K562 (cell line): ENCODE measurements around the gene SLC6A20. TPM values are rescaled to one million over a fixed set of nuclear protein-coding genes. Genes with fewer than 3 reads are reported as not detected.

Experiments
- ATAC-seq: fragments of 200-7000 bp; cut with Tn5 transposase; 3 replicates; pipeline ENCODE4 v1.9.1; 2020; ENCODE audit warnings: moderate library complexity
- BruUV-seq: library from RNA; stranded (reverse); fragments of 400-500 nt; replicated peaks from 2 replicates; lab custom pipeline; 2021; lab: Mats Ljungman, UMichigan
- CTCF ChIA-PET: fragments of 300-600 bp; formaldehyde crosslinking; extraction: SDS; loops from one replicate; lab custom pipeline; 2021; ENCODE audit warnings: low intra/inter-chr PET ratio; lab: Yijun Ruan, JAX
- POLR2A ChIA-PET: fragments of 300-600, 350-650 bp; sonication (Branson Sonifier 250); formaldehyde crosslinking; extraction: SDS; loops from one replicate; lab custom pipeline; 2021; ENCODE audit warnings: antibody characterized with exemption, inconsistent platforms; lab: Yijun Ruan, JAX
- DNase-seq, 4 experiments: peaks; one replicate each; pipeline versions ENCODE4 v3.0.0 to v3.0.0-alpha.2; 2011 to 2018; ENCODE audit warnings: low spot score in 3 of 4, mixed read lengths in 3 of 4; ENCODE audit errors: extremely low read depth in 1 of 4
- FAIRE-seq: peaks from 2 replicates; lab custom pipeline; 2011; peaks lifted over from hg19 to GRCh38; lab: Jason Lieb, UNC
- H2AFZ ChIP-seq: 2 replicates; pipeline ENCODE4 v1.6.0; 2011; ENCODE audit warnings: low read depth, low read length, control low read depth, inconsistent platforms
- H3K27ac ChIP-seq: fragments of 200-600 bp; 3 replicates; pipeline ENCODE4 v1.8.0; 2011; ENCODE audit warnings: low read depth, mild to moderate bottlenecking, control low read depth, inconsistent platforms, low read length, moderate library complexity, mixed read lengths; ENCODE audit errors: extremely low read depth
- H3K27me3 ChIP-seq, 2 experiments: fragments of 300-600 bp in 1 of 2; 2 replicates in 1 of 2; 3 replicates in 1 of 2; pipeline versions ENCODE4 v1.6.0 to v1.8.0; 2011; ENCODE audit warnings: inconsistent platforms in 2 of 2, low read length in 2 of 2, mild to moderate bottlenecking in 1 of 2, mixed read lengths in 1 of 2, moderate library complexity in 1 of 2; ENCODE audit not compliant: control insufficient read depth in 2 of 2, insufficient read depth in 2 of 2
- H3K36me3 ChIP-seq: fragments of 300-600 bp; 3 replicates; pipeline ENCODE4 v1.8.0; 2011; ENCODE audit warnings: mild to moderate bottlenecking, low read length, inconsistent platforms; ENCODE audit not compliant: control insufficient read depth, insufficient read depth
- H3K4me1 ChIP-seq, 2 experiments: fragments of 200-600 bp in 1 of 2; replicated peaks in 1 of 2; 2 replicates in 1 of 2; 3 replicates in 1 of 2; pipeline versions ENCODE4 v1.5.1 to v1.8.0; 2011; ENCODE audit warnings: inconsistent platforms in 2 of 2, low read length in 2 of 2, mild to moderate bottlenecking in 1 of 2, mixed read lengths in 1 of 2, moderate library complexity in 1 of 2; ENCODE audit not compliant: control insufficient read depth in 2 of 2, insufficient read depth in 2 of 2
- H3K4me2 ChIP-seq: 2 replicates; pipeline ENCODE4 v1.6.1; 2011; ENCODE audit warnings: low read length, control low read depth, inconsistent platforms, mixed read lengths; ENCODE audit not compliant: insufficient read depth
- H3K4me3 ChIP-seq: fragments of 200-600 bp; sonication (generic), shearing (Covaris generic); 2 replicates; pipeline ENCODE4 v1.5.1; 2016; ENCODE audit warnings: control low read depth, inconsistent platforms
- H3K79me2 ChIP-seq: fragments of 200-600 bp; 3 replicates; pipeline ENCODE4 v1.8.0; 2011; ENCODE audit warnings: low read length, inconsistent platforms; ENCODE audit not compliant: control insufficient read depth, insufficient read depth
- H3K9ac ChIP-seq, 2 experiments: 2 replicates each; pipeline versions ENCODE4 v1.6.0 to v1.6.1; 2011; ENCODE audit warnings: low read depth in 2 of 2, low read length in 2 of 2, control low read depth in 1 of 2, inconsistent platforms in 1 of 2, mild to moderate bottlenecking in 1 of 2, mixed read lengths in 1 of 2; ENCODE audit not compliant: insufficient read depth in 1 of 2
- H3K9me1 ChIP-seq: one replicate; pipeline ENCODE4 v1.6.0; 2011; ENCODE audit warnings: inconsistent platforms, mild to moderate bottlenecking, low read length, moderate library complexity; ENCODE audit not compliant: control insufficient read depth, insufficient read depth
- H3K9me3 ChIP-seq: replicated peaks from 2 replicates; pipeline ENCODE4 v1.5.1; 2011; ENCODE audit warnings: low read depth, low read length, inconsistent platforms; ENCODE audit not compliant: control insufficient read depth, insufficient read depth
- H4K20me1 ChIP-seq: replicated peaks from 2 replicates; pipeline ENCODE4 v1.6.1; 2011; ENCODE audit warnings: low read length, inconsistent platforms, mixed read lengths; ENCODE audit not compliant: control insufficient read depth, insufficient read depth
- DMBX1 ChIP-seq: fragments of 250-450 bp; sonication (Bioruptor Pico); IDR thresholded peaks from 2 replicates; pipeline ENCODE4 v1.8.0; 2022; ENCODE audit warnings: inconsistent platforms, mild to moderate bottlenecking, moderate library complexity, borderline replicate concordance
- ELF2 ChIP-seq: fragments of 250-450 bp; sonication (Bioruptor Pico); IDR thresholded peaks from 2 replicates; pipeline ENCODE4 v1.5.0; 2021; ENCODE audit warnings: mild to moderate bottlenecking
- FOXK2 ChIP-seq, 2 experiments: fragments of 450-650 bp; IDR thresholded peaks in 1 of 2; conservative IDR thresholded peaks in 1 of 2; 2 replicates each; pipeline ENCODE4 v1.6.1; 2016; ENCODE audit warnings: low read depth in 2 of 2, mild to moderate bottlenecking in 1 of 2
- HOXB6 ChIP-seq: fragments of 250-450 bp; sonication (Bioruptor Pico); IDR thresholded peaks from 2 replicates; pipeline ENCODE4 v1.5.1; 2022; ENCODE audit warnings: mild to moderate bottlenecking, borderline replicate concordance
- IRF2 ChIP-seq: sonication (generic); formaldehyde crosslinking; IDR thresholded peaks from 2 replicates; pipeline ENCODE4 v1.8.1; 2022; ENCODE audit warnings: mild to moderate bottlenecking, missing genetic modification reagents
- MED1 ChIP-seq: sonication (generic); formaldehyde crosslinking; IDR thresholded peaks from 2 replicates; pipeline ENCODE4 v1.8.1; 2023; ENCODE audit warnings: missing genetic modification reagents, borderline replicate concordance
- MTA3 ChIP-seq: fragments of 450-650 bp; formaldehyde crosslinking; IDR thresholded peaks from 2 replicates; pipeline ENCODE4 v1.6.1; 2017; ENCODE audit warnings: mild to moderate bottlenecking, borderline replicate concordance
- RBM34 ChIP-seq: fragments of 200-400 bp; formaldehyde crosslinking; IDR thresholded peaks from 2 replicates; pipeline ENCODE4 v1.6.1; 2018; ENCODE audit warnings: low read length, borderline replicate concordance; ENCODE audit not compliant: insufficient read depth
- RBM39 ChIP-seq: fragments of 200-400 bp; formaldehyde crosslinking; optimal IDR thresholded peaks from 2 replicates; pipeline ENCODE3; 2018; ENCODE audit warnings: low read depth, low read length
- SMARCE1 ChIP-seq: fragments of 450-650 bp; IDR thresholded peaks from 2 replicates; pipeline ENCODE4 v1.7.1; 2016; ENCODE audit warnings: mild to moderate bottlenecking
- TRIM28 ChIP-seq: fragments of 450-650 bp; IDR thresholded peaks from 2 replicates; pipeline ENCODE4 v1.6.1; 2017
- ZKSCAN8 ChIP-seq: fragments of 200-800 bp; sonication (Bioruptor generic); IDR thresholded peaks from 2 replicates; pipeline ENCODE4 v1.6.1; 2016; ENCODE audit warnings: missing genetic modification characterization, missing compliant biosample characterization
- ZMIZ1 ChIP-seq, 2 experiments: fragments of 150-350 bp in 1 of 2; IDR thresholded peaks; 2 replicates each; pipeline ENCODE4 v1.6.1; 2012 to 2016; ENCODE audit warnings: low read depth in 2 of 2, low read length in 2 of 2, mild to moderate bottlenecking in 1 of 2, moderate library complexity in 1 of 2
- WGBS: fragments of 100-300 bp; shearing (Covaris generic); methylation state at CpG from one replicate; pipeline ENCODE4 v1.1.6; 2016; ENCODE audit warnings: low coverage, mixed read lengths; ENCODE audit not compliant: insufficient coverage; ENCODE audit errors: missing lambda C conversion rate; 5-methylcytosine and 5-hydroxymethylcytosine counted together
- in situ Hi-C: fragments of 300-500 bp; cut with MboI; formaldehyde crosslinking; loops from 4 replicates; pipeline ENCODE4 v1.15.0; 2018; ENCODE audit warnings: inconsistent platforms, mixed read lengths
- intact Hi-C: fragments of 100-400 bp; cut with micrococcal nuclease; formaldehyde crosslinking; loops from 2 replicates; pipeline ENCODE4 v1.14.2; 2022
- polyA plus RNA-seq, 8 experiments: library from polyadenylated mRNA; depleted of rRNA in 4 of 8; stranded (reverse) in 5 of 8; unstranded in 3 of 8; fragments of >200 nt; fragmentation: Nextera tagmentation in 2 of 8; fragmentation: Illumina TruSeq in 1 of 8; extraction: Ambion mirVana in 2 of 8; extraction: Trizol in 1 of 8; gene quantifications; 2 replicates each; pipeline versions ENCODE4 v1.2.1 to v1.2.3, GENCODE V29; 2011 to 2014; ENCODE audit warnings: inconsistent platforms in 1 of 8, missing spikeins in 1 of 8
- total RNA-seq, 7 experiments: library from RNA; depleted of rRNA in 6 of 7; stranded (reverse); fragments of >200 nt in 6 of 7; fragmentation: Illumina TruSeq in 2 of 7; extraction: Trizol in 2 of 7; gene quantifications; 2 replicates each; pipeline versions ENCODE4 v1.2.1 to v1.2.3, GENCODE V29; 2011 to 2021; ENCODE audit warnings: low replicate concordance in 1 of 7
- TF ChIP-seq, protein P1 (sequence below): sonication (generic); formaldehyde crosslinking; IDR thresholded peaks from 2 replicates; pipeline ENCODE4 v1.8.1; 2023; ENCODE audit warnings: mild to moderate bottlenecking, missing genetic modification reagents
- TF ChIP-seq, protein P2 (sequence below), 2 experiments: fragments of 450-650 bp; IDR thresholded peaks; 2 replicates each; pipeline ENCODE4 v1.6.1; 2016

The SLC6A20 gene
- total and polyA plus RNA-seq, 9 of the 15 experiments (the other 6 are each of a cell fraction or from before 2014, with no cell fraction given) = not detected

DNA sequence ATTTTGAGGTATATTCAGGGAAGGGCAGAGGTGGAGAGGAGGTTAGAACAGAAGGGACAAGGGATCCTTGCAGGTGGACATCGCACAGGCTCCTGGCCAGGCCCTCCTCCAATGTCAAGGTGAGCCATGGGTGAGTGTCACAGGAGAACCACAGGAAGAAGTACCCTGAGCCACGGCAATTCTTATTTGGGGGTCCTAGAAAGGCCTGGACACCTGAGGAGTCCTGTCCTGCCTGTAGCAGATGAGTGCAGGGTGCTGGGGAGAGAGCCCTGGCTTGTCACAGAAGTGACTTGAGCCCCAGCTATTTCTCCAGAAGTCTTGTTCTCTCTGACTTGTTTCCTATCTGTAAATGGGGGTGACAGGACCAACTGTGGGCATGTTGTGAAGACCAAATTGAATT, 4.3 kb downstream of the SLC6A20 start (continued):
- TF ChIP-seq DMBX1 (no peak), MED1 (CRISPR knock-in tag) (no peak)
- TF ChIP-seq, all 486 proteins: peak for 0

GRCh38 chr3:45790596-45790995, 5.7 kb downstream of the SLC6A20 start:
- FAIRE-seq (no peak), DNase-seq (no peak), ATAC-seq (no peak)
- Histone ChIP-seq H3K4me2 (no peak overlapping the region), H3K79me2 (no peaks in the 10 kb centered on the region), H3K27me3 (peaks cover 36 to 45% of the 10 kb centered on the region in 2 experiments), H3K9ac (no peak overlapping the region), H3K9me1 (no peaks in the 10 kb centered on the region), H2AFZ (no peak overlapping the region), H3K4me1 (no peaks in the 10 kb centered on the region), H4K20me1 (no peaks in the 10 kb centered on the region), H3K4me3 (no peak overlapping the region), H3K27ac (no peak overlapping the region), H3K9me3 (0 out of 2 replicates have a peak, but pooled peaks cover 2% of the 10 kb centered on the region), H3K36me3 (no peaks in the 10 kb centered on the region)
- in situ Hi-C loops (no loop called here), intact Hi-C loops (no loop called here)
- 0% methylated on average over 2 of the region's 2 CpGs for WGBS
- ChIA-PET CTCF (no interaction called here), POLR2A (interaction anchor here (0.8 to 0.9 kb wide), 3 partner anchors 9 to 14 kb away, joined by 3 to 4 read pairs (median 3); no protein-coding TSS in a partner anchor)
- no TSS peak for BruUV-seq
- no peak for TF ChIP-seq ELF2 (CRISPR knock-in tag)
- TF ChIP-seq, protein P1, sequence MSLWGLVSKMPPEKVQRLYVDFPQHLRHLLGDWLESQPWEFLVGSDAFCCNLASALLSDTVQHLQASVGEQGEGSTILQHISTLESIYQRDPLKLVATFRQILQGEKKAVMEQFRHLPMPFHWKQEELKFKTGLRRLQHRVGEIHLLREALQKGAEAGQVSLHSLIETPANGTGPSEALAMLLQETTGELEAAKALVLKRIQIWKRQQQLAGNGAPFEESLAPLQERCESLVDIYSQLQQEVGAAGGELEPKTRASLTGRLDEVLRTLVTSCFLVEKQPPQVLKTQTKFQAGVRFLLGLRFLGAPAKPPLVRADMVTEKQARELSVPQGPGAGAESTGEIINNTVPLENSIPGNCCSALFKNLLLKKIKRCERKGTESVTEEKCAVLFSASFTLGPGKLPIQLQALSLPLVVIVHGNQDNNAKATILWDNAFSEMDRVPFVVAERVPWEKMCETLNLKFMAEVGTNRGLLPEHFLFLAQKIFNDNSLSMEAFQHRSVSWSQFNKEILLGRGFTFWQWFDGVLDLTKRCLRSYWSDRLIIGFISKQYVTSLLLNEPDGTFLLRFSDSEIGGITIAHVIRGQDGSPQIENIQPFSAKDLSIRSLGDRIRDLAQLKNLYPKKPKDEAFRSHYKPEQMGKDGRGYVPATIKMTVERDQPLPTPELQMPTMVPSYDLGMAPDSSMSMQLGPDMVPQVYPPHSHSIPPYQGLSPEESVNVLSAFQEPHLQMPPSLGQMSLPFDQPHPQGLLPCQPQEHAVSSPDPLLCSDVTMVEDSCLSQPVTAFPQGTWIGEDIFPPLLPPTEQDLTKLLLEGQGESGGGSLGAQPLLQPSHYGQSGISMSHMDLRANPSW (CRISPR knock-in tag) = no peak
- TF ChIP-seq RBM39 = no peak
- no peak for TF ChIP-seq FOXK2 (conservative IDR thresholded peaks at IDR 0.05 in 1 of 2, IDR thresholded peaks at IDR 0.05 in 1 of 2; ENCODE audit: low read depth in 2 of 2)
- no peak for TF ChIP-seq MTA3
- no peak for TF ChIP-seq RBM34
- no peak for TF ChIP-seq IRF2 (CRISPR knock-in tag)
- TF ChIP-seq HOXB6 = no peak
- TF ChIP-seq ZKSCAN8 = no peak
- TF ChIP-seq, protein P2, sequence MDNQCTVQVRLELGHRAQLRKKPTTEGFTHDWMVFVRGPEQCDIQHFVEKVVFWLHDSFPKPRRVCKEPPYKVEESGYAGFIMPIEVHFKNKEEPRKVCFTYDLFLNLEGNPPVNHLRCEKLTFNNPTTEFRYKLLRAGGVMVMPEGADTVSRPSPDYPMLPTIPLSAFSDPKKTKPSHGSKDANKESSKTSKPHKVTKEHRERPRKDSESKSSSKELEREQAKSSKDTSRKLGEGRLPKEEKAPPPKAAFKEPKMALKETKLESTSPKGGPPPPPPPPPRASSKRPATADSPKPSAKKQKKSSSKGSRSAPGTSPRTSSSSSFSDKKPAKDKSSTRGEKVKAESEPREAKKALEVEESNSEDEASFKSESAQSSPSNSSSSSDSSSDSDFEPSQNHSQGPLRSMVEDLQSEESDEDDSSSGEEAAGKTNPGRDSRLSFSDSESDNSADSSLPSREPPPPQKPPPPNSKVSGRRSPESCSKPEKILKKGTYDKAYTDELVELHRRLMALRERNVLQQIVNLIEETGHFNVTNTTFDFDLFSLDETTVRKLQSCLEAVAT (IDR thresholded peaks at IDR 0.05) = no peak
- TF ChIP-seq SMARCE1 = no peak
- TF ChIP-seq ZMIZ1 (IDR thresholded peaks at IDR 0.05; ENCODE audit: low read depth in 2 of 2, low read length in 2 of 2) = no peak
- TF ChIP-seq TRIM28 = no peak
